GM23338 (cell line): ENCODE results near the gene LYZL4. TPM values are rescaled to one million over a fixed set of nuclear protein-coding genes. Genes with fewer than 3 reads are reported as not detected.

Experiments
- ATAC-seq: fragments of 200-7000 bp; cut with Tn5 transposase; 3 replicates; pipeline ENCODE4 v1.9.1; 2020
- DNase-seq: peaks from one replicate; pipeline ENCODE4 v3.0.0-alpha.2; 2015; ENCODE audit warnings: low spot score
- H2AFZ ChIP-seq: fragments of 200-600 bp; sonication (generic); 2 replicates; pipeline ENCODE4 v1.8.0; 2016; ENCODE audit warnings: antibody characterized with exemption, mild to moderate bottlenecking, moderate library complexity
- H3F3A ChIP-seq: fragments of 200-600 bp; sonication (generic); replicated peaks from 2 replicates; pipeline ENCODE4 v1.8.0; 2017; ENCODE audit warnings: antibody characterized with exemption, mixed run types, low read depth
- H3K27ac ChIP-seq: fragments of 200-600 bp; sonication (generic); 2 replicates; pipeline ENCODE4 v1.6.1; 2016; ENCODE audit warnings: low read depth
- H3K27me3 ChIP-seq: fragments of 200-600 bp; sonication (generic); 2 replicates; pipeline ENCODE4 v1.8.0; 2016; ENCODE audit warnings: mild to moderate bottlenecking, mixed run types, moderate library complexity; ENCODE audit not compliant: insufficient read depth
- H3K36me3 ChIP-seq: fragments of 200-600 bp; sonication (generic); 2 replicates; pipeline ENCODE4 v1.8.0; 2016; ENCODE audit warnings: mild to moderate bottlenecking; ENCODE audit not compliant: insufficient read depth
- H3K4me1 ChIP-seq: fragments of 200-600 bp; sonication (generic); 2 replicates; pipeline ENCODE4 v1.8.0; 2016; ENCODE audit warnings: mild to moderate bottlenecking, moderate library complexity; ENCODE audit not compliant: insufficient read depth
- H3K4me2 ChIP-seq: fragments of 200-600 bp; sonication (generic); 2 replicates; pipeline ENCODE4 v1.7.1; 2017; ENCODE audit warnings: mixed run types
- H3K4me3 ChIP-seq: fragments of 200-600 bp; sonication (generic); 2 replicates; pipeline ENCODE4 v1.6.1; 2016; ENCODE audit warnings: mixed run types
- H3K79me2 ChIP-seq: fragments of 200-600 bp; sonication (generic); replicated peaks from 2 replicates; pipeline ENCODE4 v1.8.0; 2017; ENCODE audit warnings: mild to moderate bottlenecking; ENCODE audit not compliant: insufficient read depth
- H3K9me2 ChIP-seq: fragments of 200-600 bp; sonication (generic); 2 replicates; pipeline ENCODE4 v1.8.0; 2017; ENCODE audit not compliant: insufficient read depth
- H4K20me1 ChIP-seq: fragments of 200-600 bp; sonication (generic); replicated peaks from 2 replicates; pipeline ENCODE4 v1.8.0; 2017; ENCODE audit warnings: mild to moderate bottlenecking; ENCODE audit not compliant: insufficient read depth
- H3K27ac Mint-ChIP-seq: 2 replicates; pipeline ENCODE4 v1.8.0; 2020; ENCODE audit warnings: inconsistent platforms, mild to moderate bottlenecking, moderate library complexity, mixed read lengths
- H3K27me3 Mint-ChIP-seq: 3 replicates; pipeline ENCODE4 v1.8.0; 2022; ENCODE audit warnings: low read depth, mild to moderate bottlenecking, moderate library complexity, mixed read lengths, inconsistent platforms; ENCODE audit not compliant: insufficient read depth, poor library complexity
- H3K36me3 Mint-ChIP-seq: 3 replicates; pipeline ENCODE4 v1.8.0; 2021; ENCODE audit warnings: low read depth, mild to moderate bottlenecking, inconsistent platforms, moderate library complexity, mixed read lengths
- H3K4me1 Mint-ChIP-seq: 3 replicates; pipeline ENCODE4 v1.8.0; 2020; ENCODE audit warnings: mild to moderate bottlenecking, inconsistent platforms, mixed read lengths
- H3K4me3 Mint-ChIP-seq: 3 replicates; pipeline ENCODE4 v1.8.0; 2021; ENCODE audit warnings: moderate library complexity, mild to moderate bottlenecking, inconsistent platforms, mixed read lengths
- H3K9me3 Mint-ChIP-seq: 3 replicates; pipeline ENCODE4 v1.8.0; 2020; ENCODE audit warnings: moderate library complexity, mild to moderate bottlenecking, inconsistent platforms, mixed read lengths
- CREB1 ChIP-seq: fragments of 250-450 bp; sonication (Bioruptor Pico); IDR thresholded peaks from 2 replicates; pipeline ENCODE4 v1.5.0; 2020; ENCODE audit warnings: low read depth, mild to moderate bottlenecking, moderate library complexity
- EZH2 ChIP-seq: fragments of 200-600 bp; sonication (generic); IDR thresholded peaks from one replicate; pipeline ENCODE4 v1.8.0; 2017; ENCODE audit warnings: antibody characterized with exemption, mild to moderate bottlenecking, low read depth; ENCODE audit not compliant: unreplicated experiment
- EZH2phosphoT487 ChIP-seq: fragments of 200-600 bp; sonication (generic); IDR thresholded peaks from one replicate; pipeline ENCODE4 v1.8.1; 2018; ENCODE audit warnings: antibody characterized with exemption; ENCODE audit not compliant: unreplicated experiment
- JUNB ChIP-seq: IDR thresholded peaks from one replicate; pipeline ENCODE4 v1.6.1; 2016; ENCODE audit warnings: antibody characterized with exemption; ENCODE audit not compliant: unreplicated experiment
- NANOG ChIP-seq: IDR thresholded peaks from 2 replicates; pipeline ENCODE4 v1.6.1; 2016; ENCODE audit warnings: antibody characterized with exemption, borderline replicate concordance
- POLR2AphosphoS5 ChIP-seq: IDR thresholded peaks from 2 replicates; pipeline ENCODE4 v1.6.1; 2016; ENCODE audit warnings: antibody characterized with exemption, low read depth
- STAT1 ChIP-seq: IDR thresholded peaks from one replicate; pipeline ENCODE4 v1.6.1; 2016; ENCODE audit warnings: antibody characterized with exemption; ENCODE audit not compliant: unreplicated experiment
- ZNF114 ChIP-seq: fragments of 250-450 bp; sonication (Bioruptor Pico); IDR thresholded peaks from 2 replicates; pipeline ENCODE4 v1.5.0; 2020; ENCODE audit warnings: mild to moderate bottlenecking, moderate library complexity
- ZNF331 ChIP-seq: fragments of 250-450 bp; sonication (Bioruptor Pico); IDR thresholded peaks from 2 replicates; pipeline ENCODE4 v1.5.0; 2020; ENCODE audit warnings: low read depth, mild to moderate bottlenecking, moderate library complexity
- polyA plus RNA-seq: library from polyadenylated mRNA; unstranded; fragments of >200 nt; fragmentation: Nextera tagmentation; extraction: Ambion mirVana; gene quantifications from 2 replicates; pipeline ENCODE4 v1.2.1, GENCODE V29; 2016
- total RNA-seq: library from RNA; depleted of rRNA; stranded (reverse); fragments of >200 nt; shearing (Covaris generic); gene quantifications from 2 replicates; pipeline ENCODE4 v1.2.3, GENCODE V29; 2014
- TF ChIP-seq, protein P1 (sequence below): fragments of 250-450 bp; sonication (Bioruptor Pico); IDR thresholded peaks from 2 replicates; pipeline ENCODE4 v1.5.0; 2020; ENCODE audit warnings: mild to moderate bottlenecking, moderate library complexity
- TF ChIP-seq, protein P2 (sequence below): IDR thresholded peaks from one replicate; pipeline ENCODE4 v1.6.1; 2018; ENCODE audit warnings: antibody characterized with exemption; ENCODE audit not compliant: unreplicated experiment
- TF ChIP-seq, protein P3 (sequence below), 2 experiments: fragments of 200-600 bp in 1 of 2; sonication (generic) in 1 of 2; conservative IDR thresholded peaks; 2 replicates each; pipeline versions ENCODE4 v1.5.1 to v1.6.1; 2016 to 2017; ENCODE audit warnings: antibody characterized with exemption in 2 of 2, low read depth in 2 of 2, mild to moderate bottlenecking in 2 of 2, moderate library complexity in 1 of 2
- TF ChIP-seq, protein P4 (sequence below): IDR thresholded peaks from 2 replicates; pipeline ENCODE4 v1.6.1; 2016; ENCODE audit warnings: antibody characterized with exemption

Gene LYZL4
- total and polyA plus RNA-seq, 2 experiments from 2014 or later = not detected

DNA sequence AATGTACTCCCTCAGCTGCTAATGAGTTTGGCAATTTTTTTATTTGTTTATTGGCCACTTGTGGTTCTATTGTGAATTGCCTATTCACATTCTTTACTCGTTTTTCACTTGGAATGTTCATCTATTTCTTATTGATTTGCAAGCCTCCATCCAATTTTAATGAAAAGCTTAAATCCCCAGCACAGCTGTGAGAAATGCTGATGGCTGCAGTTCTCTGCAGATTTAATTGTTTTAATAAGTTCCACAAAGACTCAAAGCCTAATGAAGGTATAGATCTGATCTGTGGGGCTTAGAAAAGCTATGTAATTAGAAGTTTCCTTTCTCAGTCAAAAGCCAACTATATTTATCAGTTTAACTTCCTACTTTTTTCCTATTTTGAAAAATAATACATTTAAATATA is 41.5 kb downstream of the LYZL4 start:
- no peaks in the 10 kb centered on the region for H3K27me3 ChIP-seq
- H3K27ac Mint-ChIP-seq = no peak overlapping the region
- no peaks in the 10 kb centered on the region for H4K20me1 ChIP-seq
- ATAC-seq = no peak
- H3K36me3 Mint-ChIP-seq = peaks cover 7% of the 10 kb centered on the region; the same call in 2 of the 3 replicates
- no peak overlapping the region for H3K27ac ChIP-seq
- no peak for DNase-seq
- TF ChIP-seq, protein P1, sequence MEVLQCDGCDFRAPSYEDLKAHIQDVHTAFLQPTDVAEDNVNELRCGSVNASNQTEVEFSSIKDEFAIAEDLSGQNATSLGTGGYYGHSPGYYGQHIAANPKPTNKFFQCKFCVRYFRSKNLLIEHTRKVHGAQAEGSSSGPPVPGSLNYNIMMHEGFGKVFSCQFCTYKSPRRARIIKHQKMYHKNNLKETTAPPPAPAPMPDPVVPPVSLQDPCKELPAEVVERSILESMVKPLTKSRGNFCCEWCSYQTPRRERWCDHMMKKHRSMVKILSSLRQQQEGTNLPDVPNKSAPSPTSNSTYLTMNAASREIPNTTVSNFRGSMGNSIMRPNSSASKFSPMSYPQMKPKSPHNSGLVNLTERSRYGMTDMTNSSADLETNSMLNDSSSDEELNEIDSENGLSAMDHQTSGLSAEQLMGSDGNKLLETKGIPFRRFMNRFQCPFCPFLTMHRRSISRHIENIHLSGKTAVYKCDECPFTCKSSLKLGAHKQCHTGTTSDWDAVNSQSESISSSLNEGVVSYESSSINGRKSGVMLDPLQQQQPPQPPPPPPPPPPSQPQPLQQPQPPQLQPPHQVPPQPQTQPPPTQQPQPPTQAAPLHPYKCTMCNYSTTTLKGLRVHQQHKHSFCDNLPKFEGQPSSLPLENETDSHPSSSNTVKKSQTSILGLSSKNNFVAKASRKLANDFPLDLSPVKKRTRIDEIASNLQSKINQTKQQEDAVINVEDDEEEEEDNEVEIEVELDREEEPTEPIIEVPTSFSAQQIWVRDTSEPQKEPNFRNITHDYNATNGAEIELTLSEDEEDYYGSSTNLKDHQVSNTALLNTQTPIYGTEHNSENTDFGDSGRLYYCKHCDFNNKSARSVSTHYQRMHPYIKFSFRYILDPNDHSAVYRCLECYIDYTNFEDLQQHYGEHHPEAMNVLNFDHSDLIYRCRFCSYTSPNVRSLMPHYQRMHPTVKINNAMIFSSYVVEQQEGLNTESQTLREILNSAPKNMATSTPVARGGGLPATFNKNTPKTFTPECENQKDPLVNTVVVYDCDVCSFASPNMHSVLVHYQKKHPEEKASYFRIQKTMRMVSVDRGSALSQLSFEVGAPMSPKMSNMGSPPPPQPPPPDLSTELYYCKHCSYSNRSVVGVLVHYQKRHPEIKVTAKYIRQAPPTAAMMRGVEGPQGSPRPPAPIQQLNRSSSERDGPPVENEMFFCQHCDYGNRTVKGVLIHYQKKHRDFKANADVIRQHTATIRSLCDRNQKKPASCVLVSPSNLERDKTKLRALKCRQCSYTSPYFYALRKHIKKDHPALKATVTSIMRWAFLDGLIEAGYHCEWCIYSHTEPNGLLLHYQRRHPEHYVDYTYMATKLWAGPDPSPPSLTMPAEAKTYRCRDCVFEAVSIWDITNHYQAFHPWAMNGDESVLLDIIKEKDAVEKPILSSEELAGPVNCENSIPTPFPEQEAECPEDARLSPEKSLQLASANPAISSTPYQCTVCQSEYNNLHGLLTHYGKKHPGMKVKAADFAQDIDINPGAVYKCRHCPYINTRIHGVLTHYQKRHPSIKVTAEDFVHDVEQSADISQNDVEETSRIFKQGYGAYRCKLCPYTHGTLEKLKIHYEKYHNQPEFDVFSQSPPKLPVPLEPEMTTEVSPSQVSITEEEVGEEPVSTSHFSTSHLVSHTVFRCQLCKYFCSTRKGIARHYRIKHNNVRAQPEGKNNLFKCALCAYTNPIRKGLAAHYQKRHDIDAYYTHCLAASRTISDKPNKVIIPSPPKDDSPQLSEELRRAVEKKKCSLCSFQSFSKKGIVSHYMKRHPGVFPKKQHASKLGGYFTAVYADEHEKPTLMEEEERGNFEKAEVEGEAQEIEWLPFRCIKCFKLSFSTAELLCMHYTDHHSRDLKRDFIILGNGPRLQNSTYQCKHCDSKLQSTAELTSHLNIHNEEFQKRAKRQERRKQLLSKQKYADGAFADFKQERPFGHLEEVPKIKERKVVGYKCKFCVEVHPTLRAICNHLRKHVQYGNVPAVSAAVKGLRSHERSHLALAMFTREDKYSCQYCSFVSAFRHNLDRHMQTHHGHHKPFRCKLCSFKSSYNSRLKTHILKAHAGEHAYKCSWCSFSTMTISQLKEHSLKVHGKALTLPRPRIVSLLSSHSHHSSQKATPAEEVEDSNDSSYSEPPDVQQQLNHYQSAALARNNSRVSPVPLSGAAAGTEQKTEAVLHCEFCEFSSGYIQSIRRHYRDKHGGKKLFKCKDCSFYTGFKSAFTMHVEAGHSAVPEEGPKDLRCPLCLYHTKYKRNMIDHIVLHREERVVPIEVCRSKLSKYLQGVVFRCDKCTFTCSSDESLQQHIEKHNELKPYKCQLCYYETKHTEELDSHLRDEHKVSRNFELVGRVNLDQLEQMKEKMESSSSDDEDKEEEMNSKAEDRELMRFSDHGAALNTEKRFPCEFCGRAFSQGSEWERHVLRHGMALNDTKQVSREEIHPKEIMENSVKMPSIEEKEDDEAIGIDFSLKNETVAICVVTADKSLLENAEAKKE (CRISPR knock-in tag) = no peak
- TF ChIP-seq, protein P2, sequence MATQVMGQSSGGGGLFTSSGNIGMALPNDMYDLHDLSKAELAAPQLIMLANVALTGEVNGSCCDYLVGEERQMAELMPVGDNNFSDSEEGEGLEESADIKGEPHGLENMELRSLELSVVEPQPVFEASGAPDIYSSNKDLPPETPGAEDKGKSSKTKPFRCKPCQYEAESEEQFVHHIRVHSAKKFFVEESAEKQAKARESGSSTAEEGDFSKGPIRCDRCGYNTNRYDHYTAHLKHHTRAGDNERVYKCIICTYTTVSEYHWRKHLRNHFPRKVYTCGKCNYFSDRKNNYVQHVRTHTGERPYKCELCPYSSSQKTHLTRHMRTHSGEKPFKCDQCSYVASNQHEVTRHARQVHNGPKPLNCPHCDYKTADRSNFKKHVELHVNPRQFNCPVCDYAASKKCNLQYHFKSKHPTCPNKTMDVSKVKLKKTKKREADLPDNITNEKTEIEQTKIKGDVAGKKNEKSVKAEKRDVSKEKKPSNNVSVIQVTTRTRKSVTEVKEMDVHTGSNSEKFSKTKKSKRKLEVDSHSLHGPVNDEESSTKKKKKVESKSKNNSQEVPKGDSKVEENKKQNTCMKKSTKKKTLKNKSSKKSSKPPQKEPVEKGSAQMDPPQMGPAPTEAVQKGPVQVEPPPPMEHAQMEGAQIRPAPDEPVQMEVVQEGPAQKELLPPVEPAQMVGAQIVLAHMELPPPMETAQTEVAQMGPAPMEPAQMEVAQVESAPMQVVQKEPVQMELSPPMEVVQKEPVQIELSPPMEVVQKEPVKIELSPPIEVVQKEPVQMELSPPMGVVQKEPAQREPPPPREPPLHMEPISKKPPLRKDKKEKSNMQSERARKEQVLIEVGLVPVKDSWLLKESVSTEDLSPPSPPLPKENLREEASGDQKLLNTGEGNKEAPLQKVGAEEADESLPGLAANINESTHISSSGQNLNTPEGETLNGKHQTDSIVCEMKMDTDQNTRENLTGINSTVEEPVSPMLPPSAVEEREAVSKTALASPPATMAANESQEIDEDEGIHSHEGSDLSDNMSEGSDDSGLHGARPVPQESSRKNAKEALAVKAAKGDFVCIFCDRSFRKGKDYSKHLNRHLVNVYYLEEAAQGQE = no peak
- TF ChIP-seq ZNF114 (no peak), POLR2AphosphoS5 (no peak), CREB1 (CRISPR knock-in tag) (no peak), ZNF331 (CRISPR knock-in tag) (no peak), EZH2phosphoT487 (no peak), JUNB (no peak), STAT1 (no peak), EZH2 (no peak), NANOG (no peak)
- TF ChIP-seq, protein P3, sequence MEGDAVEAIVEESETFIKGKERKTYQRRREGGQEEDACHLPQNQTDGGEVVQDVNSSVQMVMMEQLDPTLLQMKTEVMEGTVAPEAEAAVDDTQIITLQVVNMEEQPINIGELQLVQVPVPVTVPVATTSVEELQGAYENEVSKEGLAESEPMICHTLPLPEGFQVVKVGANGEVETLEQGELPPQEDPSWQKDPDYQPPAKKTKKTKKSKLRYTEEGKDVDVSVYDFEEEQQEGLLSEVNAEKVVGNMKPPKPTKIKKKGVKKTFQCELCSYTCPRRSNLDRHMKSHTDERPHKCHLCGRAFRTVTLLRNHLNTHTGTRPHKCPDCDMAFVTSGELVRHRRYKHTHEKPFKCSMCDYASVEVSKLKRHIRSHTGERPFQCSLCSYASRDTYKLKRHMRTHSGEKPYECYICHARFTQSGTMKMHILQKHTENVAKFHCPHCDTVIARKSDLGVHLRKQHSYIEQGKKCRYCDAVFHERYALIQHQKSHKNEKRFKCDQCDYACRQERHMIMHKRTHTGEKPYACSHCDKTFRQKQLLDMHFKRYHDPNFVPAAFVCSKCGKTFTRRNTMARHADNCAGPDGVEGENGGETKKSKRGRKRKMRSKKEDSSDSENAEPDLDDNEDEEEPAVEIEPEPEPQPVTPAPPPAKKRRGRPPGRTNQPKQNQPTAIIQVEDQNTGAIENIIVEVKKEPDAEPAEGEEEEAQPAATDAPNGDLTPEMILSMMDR (conservative IDR thresholded peaks at IDR 0.05; ENCODE audit: low read depth in 2 of 2) = no peak
- TF ChIP-seq, protein P4, sequence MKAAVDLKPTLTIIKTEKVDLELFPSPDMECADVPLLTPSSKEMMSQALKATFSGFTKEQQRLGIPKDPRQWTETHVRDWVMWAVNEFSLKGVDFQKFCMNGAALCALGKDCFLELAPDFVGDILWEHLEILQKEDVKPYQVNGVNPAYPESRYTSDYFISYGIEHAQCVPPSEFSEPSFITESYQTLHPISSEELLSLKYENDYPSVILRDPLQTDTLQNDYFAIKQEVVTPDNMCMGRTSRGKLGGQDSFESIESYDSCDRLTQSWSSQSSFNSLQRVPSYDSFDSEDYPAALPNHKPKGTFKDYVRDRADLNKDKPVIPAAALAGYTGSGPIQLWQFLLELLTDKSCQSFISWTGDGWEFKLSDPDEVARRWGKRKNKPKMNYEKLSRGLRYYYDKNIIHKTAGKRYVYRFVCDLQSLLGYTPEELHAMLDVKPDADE = no peak
- H3K4me1 Mint-ChIP-seq = peaks cover 22% of the 10 kb centered on the region
- H3F3A ChIP-seq = no peaks in the 10 kb centered on the region
- no peak overlapping the region for H3K4me3 ChIP-seq
- peaks cover 14% of the 10 kb centered on the region; the same call in 1 of the 2 replicates for H3K4me1 ChIP-seq
- H3K27me3 Mint-ChIP-seq = no peaks in the 10 kb centered on the region
- H3K36me3 ChIP-seq = no peaks in the 10 kb centered on the region
- H2AFZ ChIP-seq = peak overlapping the region; percentile 28
- H3K9me3 Mint-ChIP-seq = peaks cover 11% of the 10 kb centered on the region
- no peaks in the 10 kb centered on the region for H3K79me2 ChIP-seq
- 0 out of 2 replicates have a peak, but pooled peaks cover 9% of the 10 kb centered on the region for H3K9me2 ChIP-seq
- no peak overlapping the region for H3K4me2 ChIP-seq
- no peak overlapping the region for H3K4me3 Mint-ChIP-seq
